Astrocyte (in vitro differentiated cells and primary cell): ENCODE results near the gene MYRIP. TPM values are rescaled to one million over a fixed set of nuclear protein-coding genes. Genes with fewer than 3 reads are reported as not detected.

Experiments
- DNase-seq: peaks from one replicate; pipeline ENCODE4 v3.0.0-alpha.2; 2010; ENCODE audit warnings: low read depth
- FAIRE-seq: peaks from 2 replicates; lab custom pipeline; 2011; peaks lifted over from hg19 to GRCh38; lab: Jason Lieb, UNC
- H2AFZ ChIP-seq: 2 replicates; pipeline ENCODE4 v1.6.0; 2012; ENCODE audit warnings: low read depth, low read length, inconsistent platforms
- H3K27ac ChIP-seq: 2 replicates; pipeline ENCODE4 v1.5.1; 2011; ENCODE audit warnings: low read depth, low read length, inconsistent platforms
- H3K27me3 ChIP-seq: 2 replicates; pipeline ENCODE4 v1.6.0; 2011; ENCODE audit warnings: low read length, inconsistent platforms; ENCODE audit not compliant: insufficient read depth
- H3K36me3 ChIP-seq: 2 replicates; pipeline ENCODE4 v1.5.1; 2011; ENCODE audit warnings: low read length, inconsistent platforms; ENCODE audit not compliant: insufficient read depth
- H3K4me1 ChIP-seq: 2 replicates; pipeline ENCODE4 v1.5.1; 2011; ENCODE audit warnings: low read length, inconsistent platforms; ENCODE audit not compliant: insufficient read depth
- H3K4me2 ChIP-seq: 2 replicates; pipeline ENCODE4 v1.6.0; 2012; ENCODE audit warnings: low read length, inconsistent platforms
- H3K4me3 ChIP-seq: 2 replicates; pipeline ENCODE4 v1.5.1; 2011; ENCODE audit warnings: low read depth, mild to moderate bottlenecking, low read length, inconsistent platforms; ENCODE audit not compliant: insufficient read depth
- H3K79me2 ChIP-seq: 2 replicates; pipeline ENCODE4 v1.6.0; 2012; ENCODE audit warnings: mild to moderate bottlenecking, low read length, inconsistent platforms; ENCODE audit not compliant: insufficient read depth
- H3K9ac ChIP-seq: 2 replicates; pipeline ENCODE4 v1.6.0; 2012; ENCODE audit warnings: mild to moderate bottlenecking, low read length, inconsistent platforms
- H3K9me3 ChIP-seq: 2 replicates; pipeline ENCODE4 v1.5.1; 2012; ENCODE audit warnings: low read depth, mild to moderate bottlenecking, low read length, inconsistent platforms; ENCODE audit not compliant: insufficient read depth
- H4K20me1 ChIP-seq: 2 replicates; pipeline ENCODE4 v1.6.0; 2012; ENCODE audit warnings: low read length, inconsistent platforms; ENCODE audit not compliant: insufficient read depth
- H3K27ac Mint-ChIP-seq: one replicate; pipeline ENCODE4 v1.8.0; 2021; ENCODE audit warnings: mild to moderate bottlenecking, mixed read lengths; ENCODE audit not compliant: unreplicated experiment
- H3K27me3 Mint-ChIP-seq: one replicate; pipeline ENCODE4 v1.8.0; 2021; ENCODE audit warnings: low read depth, mixed read lengths; ENCODE audit not compliant: unreplicated experiment
- H3K36me3 Mint-ChIP-seq: one replicate; pipeline ENCODE4 v1.8.0; 2021; ENCODE audit warnings: low read depth, mixed read lengths; ENCODE audit not compliant: unreplicated experiment
- H3K4me1 Mint-ChIP-seq: one replicate; pipeline ENCODE4 v1.8.0; 2021; ENCODE audit warnings: low read depth, mixed read lengths; ENCODE audit not compliant: unreplicated experiment
- H3K4me3 Mint-ChIP-seq: one replicate; pipeline ENCODE4 v1.8.0; 2021; ENCODE audit warnings: mild to moderate bottlenecking, moderate library complexity, mixed read lengths; ENCODE audit not compliant: unreplicated experiment
- H3K9me3 Mint-ChIP-seq: one replicate; pipeline ENCODE4 v1.8.0; 2021; ENCODE audit warnings: mild to moderate bottlenecking, mixed read lengths; ENCODE audit not compliant: unreplicated experiment
- CTCF ChIP-seq: IDR thresholded peaks from 2 replicates; pipeline ENCODE4 v1.5.1; 2011; ENCODE audit warnings: low read depth, mild to moderate bottlenecking, inconsistent platforms, low read length, moderate library complexity; ENCODE audit not compliant: insufficient read depth
- EZH2 ChIP-seq: IDR thresholded peaks from 2 replicates; pipeline ENCODE4 v1.6.1; 2012; ENCODE audit warnings: mild to moderate bottlenecking, low read length, inconsistent platforms; ENCODE audit not compliant: insufficient read depth
- total RNA-seq: library from RNA; stranded (reverse); gene quantifications from 2 replicates; pipeline ENCODE4 v1.2.1, GENCODE V29; 2021

MYRIP gene
- total RNA-seq, 1 donor from 2014 or later = 0.07 TPM

- H3K9ac ChIP-seq = no peak overlapping the region
- no peaks in the 10 kb centered on the region for H3K27me3 ChIP-seq
- no peaks in the 10 kb centered on the region for H3K9me3 ChIP-seq
- no peak overlapping the region for H3K27ac ChIP-seq
- H3K4me1 Mint-ChIP-seq = no peaks in the 10 kb centered on the region
- TF ChIP-seq CTCF = no peak
- TF ChIP-seq EZH2 = no peak
- H3K79me2 ChIP-seq = no peaks in the 10 kb centered on the region
- H4K20me1 ChIP-seq = no peaks in the 10 kb centered on the region
- H3K4me3 Mint-ChIP-seq = no peak overlapping the region
- H3K4me3 ChIP-seq = no peak overlapping the region
- DNase-seq = no peak
- no peaks in the 10 kb centered on the region for H3K9me3 Mint-ChIP-seq
- no peaks in the 10 kb centered on the region for H3K36me3 ChIP-seq
- H3K27me3 Mint-ChIP-seq = peaks cover 3% of the 10 kb centered on the region
- H3K36me3 Mint-ChIP-seq = no peaks in the 10 kb centered on the region
- no peak overlapping the region for H3K4me2 ChIP-seq
- H3K4me1 ChIP-seq = no peaks in the 10 kb centered on the region
- no peak for FAIRE-seq
- no peak overlapping the region for H2AFZ ChIP-seq
- no peak overlapping the region for H3K27ac Mint-ChIP-seq
Measured at GRCh38 chr3:40207796-40208195, 398.4 kb downstream of the MYRIP start.

GRCh38 chr3:40208251-40208650 is 398.8 kb downstream of the MYRIP start:
- H3K9ac ChIP-seq = no peak overlapping the region
- no peaks in the 10 kb centered on the region for H3K36me3 ChIP-seq
- H3K27ac Mint-ChIP-seq = no peak overlapping the region
- TF ChIP-seq EZH2 (no peak), CTCF (no peak)
- FAIRE-seq (no peak), DNase-seq (no peak)
- H2AFZ ChIP-seq = no peak overlapping the region
- H3K79me2 ChIP-seq = no peaks in the 10 kb centered on the region
- no peaks in the 10 kb centered on the region for H3K9me3 Mint-ChIP-seq
- no peaks in the 10 kb centered on the region for H4K20me1 ChIP-seq
- peaks cover 3% of the 10 kb centered on the region for H3K27me3 Mint-ChIP-seq
- no peaks in the 10 kb centered on the region for H3K27me3 ChIP-seq
- no peaks in the 10 kb centered on the region for H3K36me3 Mint-ChIP-seq
- H3K4me3 Mint-ChIP-seq = no peak overlapping the region
- no peaks in the 10 kb centered on the region for H3K4me1 Mint-ChIP-seq
- H3K27ac ChIP-seq = no peak overlapping the region
- H3K4me1 ChIP-seq = no peaks in the 10 kb centered on the region
- no peaks in the 10 kb centered on the region for H3K9me3 ChIP-seq
- no peak overlapping the region for H3K4me2 ChIP-seq
- no peak overlapping the region for H3K4me3 ChIP-seq

GRCh38 chr3:40211579-40211978 is 402.2 kb downstream of the MYRIP start:
- FAIRE-seq (no peak), DNase-seq (peak; percentile 0)
- Histone ChIP-seq H3K4me2 (no peak overlapping the region), H3K9me3 (no peaks in the 10 kb centered on the region), H3K36me3 (no peaks in the 10 kb centered on the region), H3K4me3 (no peak overlapping the region), H2AFZ (no peak overlapping the region), H3K27ac (no peak overlapping the region), H4K20me1 (no peaks in the 10 kb centered on the region), H3K79me2 (no peaks in the 10 kb centered on the region), H3K4me1 (no peaks in the 10 kb centered on the region), H3K27me3 (no peaks in the 10 kb centered on the region), H3K9ac (no peak overlapping the region)
- no peak for TF ChIP-seq EZH2
- TF ChIP-seq CTCF = no peak
- Mint-ChIP-seq H3K4me1 (no peaks in the 10 kb centered on the region), H3K36me3 (no peaks in the 10 kb centered on the region), H3K4me3 (no peak overlapping the region), H3K9me3 (no peaks in the 10 kb centered on the region), H3K27ac (no peak overlapping the region), H3K27me3 (peaks cover 3% of the 10 kb centered on the region)
